ENCODE results near the gene QSER1.

DNA sequence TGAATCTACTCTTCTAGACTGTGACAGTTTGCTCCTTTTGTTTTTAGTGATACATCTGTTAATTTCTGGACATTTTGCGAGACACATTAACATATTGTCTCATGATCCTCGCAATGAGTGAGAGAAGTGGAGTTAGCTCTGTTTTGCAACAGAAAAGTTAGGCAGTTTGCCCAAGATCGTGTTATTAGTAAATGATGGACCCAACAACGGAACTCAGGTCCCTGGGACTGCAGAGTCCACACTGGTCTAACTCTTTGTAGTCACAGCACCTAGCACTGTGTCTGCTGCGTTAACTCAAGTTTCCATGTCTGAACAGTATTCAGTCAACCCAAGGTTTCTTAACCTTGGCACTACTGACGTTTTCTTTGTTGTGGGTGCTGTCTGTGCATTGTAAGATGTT is 126.2 kb downstream of the QSER1 start:
- TF ChIP-seq, protein P1, sequence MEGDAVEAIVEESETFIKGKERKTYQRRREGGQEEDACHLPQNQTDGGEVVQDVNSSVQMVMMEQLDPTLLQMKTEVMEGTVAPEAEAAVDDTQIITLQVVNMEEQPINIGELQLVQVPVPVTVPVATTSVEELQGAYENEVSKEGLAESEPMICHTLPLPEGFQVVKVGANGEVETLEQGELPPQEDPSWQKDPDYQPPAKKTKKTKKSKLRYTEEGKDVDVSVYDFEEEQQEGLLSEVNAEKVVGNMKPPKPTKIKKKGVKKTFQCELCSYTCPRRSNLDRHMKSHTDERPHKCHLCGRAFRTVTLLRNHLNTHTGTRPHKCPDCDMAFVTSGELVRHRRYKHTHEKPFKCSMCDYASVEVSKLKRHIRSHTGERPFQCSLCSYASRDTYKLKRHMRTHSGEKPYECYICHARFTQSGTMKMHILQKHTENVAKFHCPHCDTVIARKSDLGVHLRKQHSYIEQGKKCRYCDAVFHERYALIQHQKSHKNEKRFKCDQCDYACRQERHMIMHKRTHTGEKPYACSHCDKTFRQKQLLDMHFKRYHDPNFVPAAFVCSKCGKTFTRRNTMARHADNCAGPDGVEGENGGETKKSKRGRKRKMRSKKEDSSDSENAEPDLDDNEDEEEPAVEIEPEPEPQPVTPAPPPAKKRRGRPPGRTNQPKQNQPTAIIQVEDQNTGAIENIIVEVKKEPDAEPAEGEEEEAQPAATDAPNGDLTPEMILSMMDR (IDR thresholded peaks at IDR 0.05), result no peak
- no peak for TF ChIP-seq POLR2A (IDR thresholded peaks at IDR 0.05)

Data from uterus (tissue), 2 donors.